ENCODE measurements around the gene TMEM120A. TPM values are rescaled to one million over a fixed set of nuclear protein-coding genes. Genes with fewer than 3 reads are reported as not detected.

TMEM120A gene
- total and polyA plus RNA-seq, 4 donors: 15.7 to 90.1 (median 57.6) TPM

- ATAC-seq (ENCODE audit: insufficient read depth, low FRiP score) (no peak), DNase-seq (peak in 1 of 3 donors; percentile 10)
- 91 to 94% methylated on average over 29 of the region's 29 CpGs for WGBS, 2 donors
- H3K4me3 ChIP-seq: no peak overlapping the region
- TF ChIP-seq, protein P1, sequence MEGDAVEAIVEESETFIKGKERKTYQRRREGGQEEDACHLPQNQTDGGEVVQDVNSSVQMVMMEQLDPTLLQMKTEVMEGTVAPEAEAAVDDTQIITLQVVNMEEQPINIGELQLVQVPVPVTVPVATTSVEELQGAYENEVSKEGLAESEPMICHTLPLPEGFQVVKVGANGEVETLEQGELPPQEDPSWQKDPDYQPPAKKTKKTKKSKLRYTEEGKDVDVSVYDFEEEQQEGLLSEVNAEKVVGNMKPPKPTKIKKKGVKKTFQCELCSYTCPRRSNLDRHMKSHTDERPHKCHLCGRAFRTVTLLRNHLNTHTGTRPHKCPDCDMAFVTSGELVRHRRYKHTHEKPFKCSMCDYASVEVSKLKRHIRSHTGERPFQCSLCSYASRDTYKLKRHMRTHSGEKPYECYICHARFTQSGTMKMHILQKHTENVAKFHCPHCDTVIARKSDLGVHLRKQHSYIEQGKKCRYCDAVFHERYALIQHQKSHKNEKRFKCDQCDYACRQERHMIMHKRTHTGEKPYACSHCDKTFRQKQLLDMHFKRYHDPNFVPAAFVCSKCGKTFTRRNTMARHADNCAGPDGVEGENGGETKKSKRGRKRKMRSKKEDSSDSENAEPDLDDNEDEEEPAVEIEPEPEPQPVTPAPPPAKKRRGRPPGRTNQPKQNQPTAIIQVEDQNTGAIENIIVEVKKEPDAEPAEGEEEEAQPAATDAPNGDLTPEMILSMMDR (IDR thresholded peaks at IDR 0.05; ENCODE audit: control extremely low read depth, extremely low read depth): no peak
- H3K27me3 ChIP-seq (ENCODE audit: control insufficient read depth in 3 of 3, insufficient read depth in 3 of 3, low read length in 2 of 3): no peaks in the 10 kb centered on the region
- no peak overlapping the region for H3K9ac ChIP-seq (ENCODE audit: insufficient read depth in 1 of 2, low read length in 2 of 2)
- no peaks in the 10 kb centered on the region for H3K9me3 ChIP-seq (ENCODE audit: control insufficient read depth in 4 of 4, insufficient read depth in 3 of 4, low read length in 3 of 4)
- H3K36me3 ChIP-seq (ENCODE audit: control insufficient read depth in 4 of 4, insufficient read depth in 4 of 4, low read length in 4 of 4): peaks cover 3 to 63% (median 16%) of the 10 kb centered on the region in 4 donors
- no peaks in the 10 kb centered on the region for H3K4me1 ChIP-seq (ENCODE audit: control insufficient read depth in 5 of 5, insufficient read depth in 5 of 5, low read length in 5 of 5)
- H3K27ac ChIP-seq (ENCODE audit: low read depth in 1 of 2, low read length in 1 of 2): no peak overlapping the region
Measured at GRCh38 chr7:75980430-75981202, 13.8 kb downstream of the TMEM120A start.

DNA sequence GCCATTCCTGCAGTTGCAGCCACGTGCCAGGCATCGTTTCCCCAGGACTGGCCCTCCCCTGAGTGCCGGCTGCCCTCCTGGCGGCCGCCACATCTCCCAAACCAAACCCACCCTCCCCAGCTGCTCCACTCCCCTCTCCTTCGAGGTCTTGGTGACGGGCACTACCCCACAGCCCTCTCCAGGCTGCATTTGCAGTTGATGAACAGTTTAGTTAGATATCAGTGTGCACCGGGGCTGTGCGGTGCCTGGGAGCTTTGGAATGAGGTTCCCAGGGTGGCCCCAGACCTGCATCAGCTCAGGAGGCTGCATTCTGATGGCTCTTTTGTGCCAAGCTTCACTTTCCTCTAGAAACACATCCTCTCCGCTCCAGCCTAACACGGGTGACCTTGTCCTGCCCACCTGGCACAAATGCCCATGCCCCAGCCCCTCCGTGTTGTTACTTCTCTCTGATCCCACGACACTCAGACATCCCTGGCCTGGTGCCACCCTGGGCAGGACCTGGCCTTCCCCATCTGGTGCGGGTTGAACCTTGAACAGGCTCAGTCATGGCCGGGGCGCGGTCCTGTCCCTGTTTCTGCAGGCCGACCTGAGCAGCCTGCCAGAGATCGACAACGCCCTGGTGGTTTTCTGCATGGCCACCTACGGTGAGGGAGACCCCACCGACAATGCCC, 14.5 kb downstream of the TMEM120A start:
- Histone ChIP-seq H3K9me3 (ENCODE audit: control insufficient read depth in 4 of 4, insufficient read depth in 3 of 4, low read length in 3 of 4) (no peaks in the 10 kb centered on the region), H3K9ac (ENCODE audit: insufficient read depth in 1 of 2, low read length in 2 of 2) (no peak overlapping the region), H3K4me3 (no peak overlapping the region), H3K27me3 (ENCODE audit: control insufficient read depth in 3 of 3, insufficient read depth in 3 of 3, low read length in 2 of 3) (no peaks in the 10 kb centered on the region), H3K27ac (ENCODE audit: low read depth in 1 of 2, low read length in 1 of 2) (no peak overlapping the region), H3K4me1 (ENCODE audit: control insufficient read depth in 5 of 5, insufficient read depth in 5 of 5, low read length in 5 of 5) (no peaks in the 10 kb centered on the region), H3K36me3 (ENCODE audit: control insufficient read depth in 4 of 4, insufficient read depth in 4 of 4, low read length in 4 of 4) (peaks cover 3 to 56% (median 13%) of the 10 kb centered on the region in 4 donors)
- TF ChIP-seq, protein P1 (IDR thresholded peaks at IDR 0.05; ENCODE audit: control extremely low read depth, extremely low read depth): no peak
- DNase-seq (peak in 1 of 3 donors; percentile 10), ATAC-seq (ENCODE audit: insufficient read depth, low FRiP score) (no peak)
- WGBS, 2 donors: 91 to 94% methylated on average over 22 of the region's 22 CpGs

DNA sequence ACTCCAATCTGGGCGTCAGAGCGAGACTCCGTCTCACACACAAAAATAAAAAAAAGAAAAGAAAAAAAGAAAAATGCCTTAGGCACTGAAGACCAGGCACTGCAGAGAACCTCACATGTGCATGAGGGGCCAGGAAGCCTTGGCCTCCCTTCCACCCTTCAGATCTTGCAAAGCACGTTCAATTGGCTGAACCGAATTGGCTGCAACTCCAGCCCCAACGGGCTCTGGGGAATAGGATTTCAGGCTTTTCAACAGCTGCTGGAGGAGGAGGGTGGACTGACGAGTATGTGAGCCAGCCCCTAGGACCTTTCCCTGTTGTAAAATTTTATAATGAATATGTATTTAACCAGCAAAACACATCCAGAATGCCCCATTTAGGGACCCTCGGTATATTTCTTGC, 16.7 kb downstream of the TMEM120A start:
- peaks cover 3 to 39% (median 11%) of the 10 kb centered on the region in 4 donors for H3K36me3 ChIP-seq (ENCODE audit: control insufficient read depth in 4 of 4, insufficient read depth in 4 of 4, low read length in 4 of 4)
- peak; percentile 54 to 81 (median 69) for DNase-seq
- H3K27me3 ChIP-seq (ENCODE audit: control insufficient read depth in 3 of 3, insufficient read depth in 3 of 3, low read length in 2 of 3): no peaks in the 10 kb centered on the region
- H3K4me3 ChIP-seq: no peak overlapping the region
- TF ChIP-seq, protein P1 (IDR thresholded peaks at IDR 0.05; ENCODE audit: control extremely low read depth, extremely low read depth): no peak
- peak; percentile 7 for ATAC-seq (ENCODE audit: insufficient read depth, low FRiP score)
- no peak overlapping the region for H3K27ac ChIP-seq (ENCODE audit: low read depth in 1 of 2, low read length in 1 of 2)
- H3K9me3 ChIP-seq (ENCODE audit: control insufficient read depth in 4 of 4, insufficient read depth in 3 of 4, low read length in 3 of 4): no peaks in the 10 kb centered on the region
- 79 to 95% methylated on average over 8 of the region's 8 CpGs for WGBS, 2 donors
- no peak overlapping the region for H3K9ac ChIP-seq (ENCODE audit: insufficient read depth in 1 of 2, low read length in 2 of 2)
- no peaks in the 10 kb centered on the region for H3K4me1 ChIP-seq (ENCODE audit: control insufficient read depth in 5 of 5, insufficient read depth in 5 of 5, low read length in 5 of 5)

All from lung (tissue), 12 donors.